ENCODE data around the gene LETM1. TPM values are rescaled to one million over a fixed set of nuclear protein-coding genes. Genes with fewer than 3 reads are reported as not detected.

The LETM1 gene
- total RNA-seq, 1 experiment from 2014 or later: 67.3 TPM

DNA sequence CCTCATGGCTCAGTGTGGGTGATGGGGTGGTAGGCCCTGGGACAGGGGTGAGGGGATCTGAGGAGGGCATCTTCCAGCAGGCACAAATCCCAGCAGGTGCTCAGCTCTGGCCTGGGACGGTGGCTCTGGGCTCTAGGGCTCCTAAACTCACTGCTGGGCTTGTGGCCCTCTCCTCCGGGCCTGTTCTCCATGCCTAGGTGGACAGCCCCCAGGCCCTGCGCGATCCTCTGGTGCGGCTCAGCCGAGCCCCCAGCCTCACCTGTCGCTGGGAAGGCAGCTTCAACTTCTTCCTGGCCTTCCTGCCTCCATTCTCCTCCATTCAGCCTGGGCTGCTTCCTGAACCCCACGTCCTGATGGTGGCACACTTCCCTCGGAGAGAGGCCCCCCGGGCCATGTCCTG lies 82.2 kb downstream of the LETM1 start:
- ATAC-seq: no peak
- CTCF ChIA-PET: interaction anchor here (1.1 kb wide), 1 partner anchor 10 kb away, joined by 3 read pairs; no protein-coding TSS in a partner anchor

GRCh38 chr4:1772853-1773538 lies 83.0 kb downstream of the LETM1 start:
- ATAC-seq: no peak
- Histone ChIP-seq H2AFZ (ENCODE audit: low read depth, low read length, poor library complexity, severe bottlenecking) (no peak overlapping the region), H3K4me1 (ENCODE audit: control insufficient read depth in 1 of 2, insufficient read depth in 2 of 2, low read length in 2 of 2) (peaks cover 15 to 20% of the 10 kb centered on the region in 2 experiments), H3K4me3 (replicated peaks in 1 of 2; ENCODE audit: low read depth in 1 of 2, low read length in 2 of 2) (no peak overlapping the region), H3K9me3 (ENCODE audit: control insufficient read depth in 1 of 2, insufficient read depth in 1 of 2, low read depth in 1 of 2, low read length in 2 of 2) (no peaks in the 10 kb centered on the region), H3K79me2 (ENCODE audit: insufficient read depth, low read length) (no peaks in the 10 kb centered on the region), H3K27me3 (ENCODE audit: insufficient read depth, low read length) (no peaks in the 10 kb centered on the region), H3K36me3 (ENCODE audit: control insufficient read depth in 1 of 2, insufficient read depth in 2 of 2, low read length in 2 of 2) (no peaks in the 10 kb centered on the region), H3K9ac (ENCODE audit: low read length) (no peak overlapping the region), H3K4me2 (ENCODE audit: low read length) (no peak overlapping the region), H3K9me2 (ENCODE audit: insufficient read depth) (no peaks in the 10 kb centered on the region), H4K20me1 (ENCODE audit: insufficient read depth) (no peaks in the 10 kb centered on the region), H3K27ac (ENCODE audit: low read depth, low read length) (no peak overlapping the region)
- intact Hi-C loops (cut with micrococcal nuclease): no loop called here
- ChIA-PET RAD21 (ENCODE audit: low non-redundant PET in 1 of 2, low total read pairs in 2 of 2, uncharacterized antibody in 2 of 2, unreplicated experiment in 2 of 2) (no interaction called here), CTCF (interaction anchor here (1.1 kb wide), 1 partner anchor 10 kb away, joined by 3 read pairs; no protein-coding TSS in a partner anchor), POLR2A (no interaction called here)
- BruUV-seq (replicated peaks): no TSS peak
- TF ChIP-seq ATF3 (IDR thresholded peaks at IDR 0.05) (no peak), REST (IDR thresholded peaks at IDR 0.05; ENCODE audit: low read depth) (no peak)
- TF ChIP-seq, protein P1, sequence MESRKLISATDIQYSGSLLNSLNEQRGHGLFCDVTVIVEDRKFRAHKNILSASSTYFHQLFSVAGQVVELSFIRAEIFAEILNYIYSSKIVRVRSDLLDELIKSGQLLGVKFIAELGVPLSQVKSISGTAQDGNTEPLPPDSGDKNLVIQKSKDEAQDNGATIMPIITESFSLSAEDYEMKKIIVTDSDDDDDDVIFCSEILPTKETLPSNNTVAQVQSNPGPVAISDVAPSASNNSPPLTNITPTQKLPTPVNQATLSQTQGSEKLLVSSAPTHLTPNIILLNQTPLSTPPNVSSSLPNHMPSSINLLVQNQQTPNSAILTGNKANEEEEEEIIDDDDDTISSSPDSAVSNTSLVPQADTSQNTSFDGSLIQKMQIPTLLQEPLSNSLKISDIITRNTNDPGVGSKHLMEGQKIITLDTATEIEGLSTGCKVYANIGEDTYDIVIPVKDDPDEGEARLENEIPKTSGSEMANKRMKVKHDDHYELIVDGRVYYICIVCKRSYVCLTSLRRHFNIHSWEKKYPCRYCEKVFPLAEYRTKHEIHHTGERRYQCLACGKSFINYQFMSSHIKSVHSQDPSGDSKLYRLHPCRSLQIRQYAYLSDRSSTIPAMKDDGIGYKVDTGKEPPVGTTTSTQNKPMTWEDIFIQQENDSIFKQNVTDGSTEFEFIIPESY (IDR thresholded peaks at IDR 0.05; ENCODE audit: extremely low read depth, insufficient replicate concordance, low read length): no peak
- DNase-seq (ENCODE audit: low read depth, low spot score): no peak

More for the DNA sequence above, 82.2 kb downstream of the LETM1 start:
- H3K27ac ChIP-seq (ENCODE audit: low read depth, low read length): no peak overlapping the region; the same call in 1 of the 2 replicates
- no peak for TF ChIP-seq SP1 (IDR thresholded peaks at IDR 0.05; ENCODE audit: low read depth)
- TF ChIP-seq POLR2AphosphoS5 (IDR thresholded peaks at IDR 0.05; ENCODE audit: low read depth, low read length): no peak
- no peak for TF ChIP-seq CEBPB (IDR thresholded peaks at IDR 0.05; ENCODE audit: low read depth)
- TF ChIP-seq, protein P1 (IDR thresholded peaks at IDR 0.05; ENCODE audit: extremely low read depth, insufficient replicate concordance, low read length): no peak
- no peak for TF ChIP-seq POLR2A (IDR thresholded peaks at IDR 0.05; ENCODE audit: borderline replicate concordance, extremely low read depth, insufficient read depth, insufficient read length)
- no peak overlapping the region for H3K4me3 ChIP-seq (replicated peaks in 1 of 2; ENCODE audit: low read depth in 1 of 2, low read length in 2 of 2)
- no peak for DNase-seq (ENCODE audit: low read depth, low spot score)
- no peak overlapping the region for H3K9ac ChIP-seq (ENCODE audit: low read length)
- H3K4me2 ChIP-seq (ENCODE audit: low read length): no peak overlapping the region
- ChIA-PET RAD21 (ENCODE audit: low non-redundant PET in 1 of 2, low total read pairs in 2 of 2, uncharacterized antibody in 2 of 2, unreplicated experiment in 2 of 2) (no interaction called here), POLR2A (no interaction called here)
- no peaks in the 10 kb centered on the region for H3K36me3 ChIP-seq (ENCODE audit: control insufficient read depth in 1 of 2, insufficient read depth in 2 of 2, low read length in 2 of 2)
- H3K27me3 ChIP-seq (ENCODE audit: insufficient read depth, low read length): no peaks in the 10 kb centered on the region
- peaks cover 12 to 20% of the 10 kb centered on the region in 2 experiments; a peak in 3 of 4 replicates for H3K4me1 ChIP-seq (ENCODE audit: control insufficient read depth in 1 of 2, insufficient read depth in 2 of 2, low read length in 2 of 2)
- intact Hi-C loops (cut with micrococcal nuclease): no loop called here
- no peaks in the 10 kb centered on the region for H4K20me1 ChIP-seq (ENCODE audit: insufficient read depth)
- H2AFZ ChIP-seq (ENCODE audit: low read depth, low read length, poor library complexity, severe bottlenecking): no peak overlapping the region
- H3K9me3 ChIP-seq (ENCODE audit: control insufficient read depth in 1 of 2, insufficient read depth in 1 of 2, low read depth in 1 of 2, low read length in 2 of 2): no peaks in the 10 kb centered on the region
- H3K9me2 ChIP-seq (ENCODE audit: insufficient read depth): no peaks in the 10 kb centered on the region
- BruUV-seq (replicated peaks): no TSS peak
- H3K79me2 ChIP-seq (ENCODE audit: insufficient read depth, low read length): no peaks in the 10 kb centered on the region
